ENCODE data around the gene FKBP1A.

The FKBP1A gene

DNA sequence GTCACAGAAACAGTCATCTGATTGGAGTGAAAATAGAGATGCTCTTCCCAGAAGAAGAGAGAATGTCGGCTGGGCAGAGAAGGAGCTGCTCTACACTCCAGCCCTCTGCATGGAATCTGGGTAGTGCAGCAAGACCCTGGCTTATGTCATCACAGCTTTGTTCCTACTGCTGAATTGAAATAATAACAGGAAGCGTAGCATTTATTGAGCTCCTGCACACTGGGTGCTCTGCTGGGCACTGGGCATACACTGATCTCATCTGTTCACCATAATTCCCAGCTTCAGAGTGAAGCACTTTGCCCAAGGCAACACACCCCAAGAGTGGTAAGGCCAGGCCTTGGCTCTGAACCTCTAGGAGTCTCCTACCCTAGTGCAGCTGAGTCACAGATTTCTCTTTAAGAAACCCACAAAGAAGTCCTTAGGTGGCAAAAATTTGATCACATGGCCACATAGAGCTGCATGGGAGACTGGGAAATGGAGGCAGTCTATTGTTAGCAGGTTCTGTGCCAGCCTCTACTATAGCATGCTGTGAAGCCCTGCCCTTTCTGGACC is 60.0 kb downstream of the FKBP1A start:
- no peak for DNase-seq (ENCODE audit: low spot score)

DNA sequence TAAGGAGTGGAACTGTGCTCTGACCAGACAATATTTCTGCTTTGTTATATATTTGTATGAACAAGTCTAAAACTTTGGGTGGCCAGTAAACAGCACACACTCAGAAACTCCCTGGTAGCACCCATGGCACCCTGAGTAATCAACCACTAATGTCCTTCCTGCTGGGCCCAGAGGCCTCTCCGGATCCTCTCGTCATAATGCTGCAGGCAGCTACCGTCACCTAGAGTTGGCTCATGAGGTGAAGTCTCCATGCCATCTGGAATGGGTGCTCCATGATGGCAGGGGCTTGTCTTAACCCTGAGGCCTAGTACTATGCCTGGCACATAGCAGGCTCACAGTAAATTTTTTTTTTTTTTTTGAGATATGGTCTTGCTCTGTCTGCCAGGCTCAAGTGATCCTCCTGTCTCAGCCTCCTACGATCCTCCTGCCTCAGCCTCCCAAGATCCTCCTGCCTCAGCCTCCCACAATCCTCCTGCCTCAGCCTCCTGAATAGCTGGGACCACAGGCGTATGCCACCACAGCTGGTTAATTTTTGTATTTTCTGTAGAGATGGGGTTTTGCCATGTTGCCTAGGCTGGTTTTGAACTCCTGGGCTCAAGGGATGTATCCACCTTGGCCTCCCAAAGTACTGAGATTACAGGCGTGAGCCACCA is 60.9 kb downstream of the FKBP1A start:
- no peak for DNase-seq (ENCODE audit: low spot score)

DNA sequence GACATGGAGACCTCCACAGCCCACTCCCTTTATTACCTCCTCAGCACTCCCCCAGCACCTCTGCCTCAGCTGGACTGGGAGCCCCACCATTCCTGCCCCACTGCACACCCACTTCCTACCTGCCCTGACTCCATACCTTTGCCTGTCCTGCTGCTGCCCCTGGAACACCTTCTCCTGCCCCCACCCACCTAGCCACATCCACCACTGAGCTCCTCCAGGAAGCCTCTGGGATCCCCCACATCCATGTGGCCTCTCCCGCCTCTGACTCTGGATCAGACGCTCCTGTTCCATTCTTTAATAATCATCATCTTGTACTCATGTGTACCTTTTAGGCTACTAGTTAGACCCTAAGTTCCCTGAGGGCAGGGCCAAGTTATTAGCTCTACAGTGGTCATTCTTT is 61.8 kb downstream of the FKBP1A start:
- DNase-seq (ENCODE audit: low spot score), result no peak

DNA sequence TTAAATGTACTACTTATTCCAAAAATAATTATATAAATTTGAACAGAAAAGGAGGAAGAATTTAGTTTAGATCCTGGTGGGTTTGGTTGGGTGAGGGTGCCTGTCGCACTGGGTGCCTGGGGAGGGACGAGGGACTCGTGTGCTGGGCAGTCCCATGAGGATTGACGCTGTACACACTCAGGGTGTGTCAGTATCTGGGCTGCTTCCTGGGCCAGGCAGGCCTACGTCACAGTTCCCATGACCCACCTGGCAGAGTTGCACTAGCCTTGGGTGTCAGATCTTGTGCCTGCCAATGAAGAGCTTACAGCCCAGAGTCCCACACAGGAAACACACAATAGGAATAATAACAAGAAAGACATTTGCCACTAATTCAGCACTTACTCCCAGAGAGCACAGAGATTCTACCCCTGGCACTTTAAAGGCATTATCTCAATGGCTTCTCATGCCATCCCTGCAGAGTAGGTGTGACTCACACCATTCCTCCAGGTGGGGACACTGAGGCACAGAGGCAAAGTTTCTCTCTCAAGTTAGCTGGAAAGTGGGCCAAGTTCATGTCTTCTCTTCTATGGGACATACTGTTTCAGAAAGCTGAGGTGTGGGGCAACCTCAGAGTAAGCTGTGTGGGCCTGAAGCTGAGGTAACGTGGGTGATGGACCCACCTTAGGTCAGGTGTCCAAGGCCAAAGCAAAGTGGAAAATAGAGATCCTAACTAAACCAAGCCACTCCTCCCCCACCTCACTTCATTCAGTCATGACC is 62.6 kb downstream of the FKBP1A start:
- peak; percentile 25 for DNase-seq (ENCODE audit: low spot score)

DNA sequence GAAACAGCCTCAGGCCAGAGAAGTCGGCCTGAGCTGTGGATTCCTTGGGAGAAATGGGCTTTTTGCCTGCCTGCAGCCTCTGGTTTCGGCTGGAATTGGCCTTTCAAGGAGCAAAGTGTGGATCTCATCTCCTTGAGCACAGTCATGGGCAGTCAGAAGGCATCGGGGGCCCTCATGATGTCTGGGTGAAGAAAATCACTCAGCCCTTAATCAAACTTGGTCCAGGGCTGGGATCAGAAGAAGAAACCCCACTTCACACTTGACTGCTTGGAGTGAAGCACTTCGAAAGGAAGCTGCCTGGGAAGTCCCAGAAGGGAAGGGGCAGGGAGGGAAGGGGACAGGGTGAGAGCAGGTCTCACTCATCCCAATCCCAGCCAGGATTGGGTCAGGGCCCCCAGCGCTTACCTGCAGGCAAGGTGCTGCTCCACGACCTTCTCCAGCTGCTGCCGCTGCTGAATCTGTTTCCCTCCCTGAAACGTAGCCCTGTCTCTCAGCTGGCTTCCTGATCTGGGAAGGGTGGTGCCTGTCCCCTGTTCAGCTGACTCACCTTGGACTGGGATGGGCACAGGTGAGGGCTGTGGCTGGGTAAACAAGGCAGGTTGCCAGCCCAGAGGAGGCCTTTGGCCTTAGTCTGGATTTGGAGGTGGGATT is 64.0 kb downstream of the FKBP1A start, which contains the start of gene SDCBP2:
Gene SDCBP2 (minus strand): TSS at position 460 of the 651 bp plus-strand sequence. CDS start 8,723 bp downstream, outside the sequence.
- no peak for DNase-seq (ENCODE audit: low spot score)

DNA sequence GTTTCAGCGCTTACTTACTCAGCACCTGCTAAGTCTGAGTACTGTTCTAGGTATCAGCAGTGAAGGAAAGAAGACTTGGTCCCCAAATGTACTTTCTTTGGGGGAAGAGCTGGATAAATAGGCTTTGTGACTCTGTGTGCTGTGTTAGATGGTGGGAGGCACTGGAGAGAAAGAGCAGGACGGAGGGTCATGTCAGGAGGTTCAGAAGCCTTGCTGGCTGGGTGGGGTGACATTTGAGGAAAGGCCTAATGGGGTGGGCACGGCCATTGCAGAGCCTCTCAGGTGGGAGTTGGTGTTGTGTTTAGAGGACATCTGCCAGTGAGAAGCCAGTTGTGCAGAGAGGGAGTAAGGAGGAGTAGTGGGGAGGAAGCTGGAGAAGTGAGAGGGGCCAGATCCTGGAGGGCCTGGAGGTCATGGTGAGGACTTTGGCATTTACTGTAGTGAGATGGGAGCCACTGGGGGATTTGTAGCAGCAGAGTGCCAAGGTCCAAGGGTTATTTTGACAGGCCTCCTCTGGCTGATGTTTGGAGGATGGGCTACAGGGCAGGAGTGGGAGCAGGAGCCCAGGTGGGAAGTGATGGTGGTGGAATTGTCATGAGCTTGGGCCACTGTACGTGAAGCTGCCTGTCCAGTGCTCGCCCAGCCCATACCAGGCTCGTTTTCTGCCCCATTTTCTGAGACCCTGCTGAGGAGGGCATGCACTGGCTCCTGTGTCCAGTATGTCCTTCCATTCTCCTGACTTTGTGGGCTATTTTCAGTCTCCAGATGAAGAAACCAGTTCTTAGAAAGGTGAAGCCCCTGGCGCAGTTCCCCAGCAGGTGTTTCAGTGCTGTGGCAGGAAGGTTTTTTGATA is 64.8 kb downstream of the FKBP1A start:
- no peak for DNase-seq (ENCODE audit: low spot score)

DNA sequence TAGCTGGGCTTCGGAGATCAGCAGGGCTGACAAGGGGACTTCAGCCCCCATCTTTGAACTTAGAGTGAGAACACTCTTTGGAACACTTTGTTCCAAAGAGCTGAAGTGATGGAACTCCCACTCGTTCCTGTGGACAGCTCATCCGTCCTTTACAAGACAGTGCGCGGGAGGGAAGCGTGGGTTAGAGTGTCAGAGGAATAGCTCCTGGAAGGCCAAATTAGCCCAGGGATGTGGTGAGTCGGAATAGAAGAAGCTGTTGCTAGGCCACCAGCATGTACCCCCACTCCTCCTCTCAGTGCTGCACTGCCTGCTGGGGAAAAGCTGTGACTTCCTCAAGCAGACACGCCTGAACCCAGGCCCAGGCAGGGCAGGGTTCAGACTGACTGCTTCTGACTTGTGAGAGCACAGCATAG is 65.6 kb downstream of the FKBP1A start:
- no peak for DNase-seq (ENCODE audit: low spot score)

DNA sequence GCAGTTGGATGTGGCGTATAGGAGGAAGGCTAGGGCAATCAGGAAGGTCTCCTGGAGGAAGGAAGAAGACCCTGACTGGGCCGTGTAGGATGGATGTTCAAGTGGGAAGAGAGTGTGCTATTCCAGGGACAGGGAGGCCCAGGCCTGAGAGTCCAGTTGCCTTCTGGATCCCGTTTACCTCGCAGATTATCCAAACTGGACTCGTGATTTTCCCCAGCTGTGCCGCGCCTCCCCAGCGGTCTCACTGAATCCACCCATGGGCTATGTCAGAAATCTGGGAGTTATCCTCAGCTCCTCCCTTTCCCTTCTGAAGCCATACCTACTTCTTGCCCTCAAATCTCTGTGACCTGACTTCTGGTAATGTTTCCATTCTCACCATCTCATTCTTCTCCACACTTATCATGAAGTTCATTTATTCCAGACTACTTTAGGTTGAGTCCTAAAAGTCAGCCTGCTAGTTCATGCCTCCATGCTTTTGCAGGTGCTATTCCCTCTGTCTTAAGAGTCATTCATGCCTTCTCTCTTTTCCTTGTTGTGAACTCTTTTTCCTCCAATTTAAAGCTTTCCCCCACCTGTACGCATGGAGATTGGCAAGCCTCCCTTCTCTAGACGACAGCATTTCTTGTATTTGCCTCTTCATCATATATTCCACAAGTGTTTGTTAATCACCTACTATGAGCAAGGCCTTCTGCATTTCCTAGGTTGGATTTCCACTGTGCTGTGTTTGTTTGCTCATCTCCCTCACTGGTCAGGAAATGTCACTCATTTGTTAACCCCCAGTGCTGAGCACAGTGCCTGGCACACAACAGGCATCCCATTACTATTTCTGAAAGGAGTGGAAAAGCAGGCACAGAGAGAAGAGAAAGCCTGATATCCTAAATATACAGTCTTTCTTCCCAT is 66.6 kb downstream of the FKBP1A start:
- no peak for DNase-seq (ENCODE audit: low spot score)

DNA sequence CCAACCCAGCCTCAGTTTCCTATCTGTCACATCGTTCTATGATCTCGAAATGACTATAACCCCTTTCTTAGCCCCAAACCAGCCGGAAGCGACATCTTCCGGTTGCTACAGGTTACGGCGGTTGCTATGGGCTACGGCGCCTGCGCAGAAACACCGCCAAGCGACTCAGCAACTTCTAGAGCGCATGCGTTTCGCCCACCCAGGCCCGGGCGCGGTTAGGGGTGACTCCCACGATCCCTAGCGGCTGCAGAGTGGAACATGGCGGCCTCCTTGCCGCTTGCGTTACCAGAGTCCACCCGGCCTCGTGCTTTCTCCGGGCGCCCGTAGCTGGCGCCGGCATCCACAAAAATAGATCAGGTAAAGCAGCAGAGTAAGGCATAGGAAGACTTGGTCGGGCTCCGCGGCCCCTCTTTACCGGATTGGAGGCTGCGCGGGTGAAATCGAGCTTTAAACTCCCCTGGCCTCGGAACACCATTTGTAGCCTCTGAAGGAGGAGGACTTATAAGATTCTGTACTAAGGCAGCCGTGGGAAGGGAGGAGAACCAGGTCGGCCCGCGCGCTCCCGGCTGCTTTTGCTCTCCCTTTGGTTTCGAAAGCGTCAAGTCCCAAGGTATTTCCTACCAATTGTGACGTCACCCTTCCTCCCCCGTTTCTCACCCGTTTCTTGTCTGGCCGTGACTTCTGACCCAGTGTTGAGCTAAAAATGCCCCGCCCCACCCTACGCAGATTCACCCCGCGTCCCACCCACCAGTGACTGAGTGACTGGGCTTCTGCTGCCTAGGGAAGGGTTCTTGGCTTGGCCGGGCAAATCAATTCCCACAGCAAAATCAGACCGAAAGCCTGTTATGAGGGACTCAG is 67.5 kb downstream of the FKBP1A start:
- peak; percentile 99 for DNase-seq (ENCODE audit: low spot score)

DNA sequence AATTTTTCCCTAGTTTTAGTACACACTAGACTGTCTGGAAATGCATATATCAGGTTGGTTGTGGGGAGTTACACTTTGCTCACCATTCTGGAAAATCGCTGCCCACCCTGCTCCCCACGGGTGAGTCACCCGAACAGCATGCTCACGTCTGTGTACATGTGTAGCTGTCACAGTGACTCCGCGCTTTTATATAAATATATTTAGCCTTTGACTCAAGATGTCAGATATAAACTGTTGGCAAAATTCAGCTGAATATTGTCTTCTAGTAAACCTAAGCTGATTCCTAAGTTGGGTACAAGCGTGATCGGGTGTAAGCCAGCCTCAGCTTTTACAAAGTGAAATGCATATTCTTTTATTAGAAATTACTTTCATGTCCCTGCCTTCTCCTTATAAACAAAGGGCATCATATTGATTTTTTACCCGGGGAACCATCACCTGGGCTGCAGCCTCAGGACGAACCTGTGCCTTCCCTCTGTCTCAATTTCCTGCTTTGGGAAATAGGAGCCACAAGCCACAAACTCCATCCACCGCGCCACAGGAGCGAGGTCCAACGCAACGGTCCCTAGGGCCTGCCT is 68.2 kb downstream of the FKBP1A start:
- DNase-seq (ENCODE audit: low spot score), result peak; percentile 55

DNA sequence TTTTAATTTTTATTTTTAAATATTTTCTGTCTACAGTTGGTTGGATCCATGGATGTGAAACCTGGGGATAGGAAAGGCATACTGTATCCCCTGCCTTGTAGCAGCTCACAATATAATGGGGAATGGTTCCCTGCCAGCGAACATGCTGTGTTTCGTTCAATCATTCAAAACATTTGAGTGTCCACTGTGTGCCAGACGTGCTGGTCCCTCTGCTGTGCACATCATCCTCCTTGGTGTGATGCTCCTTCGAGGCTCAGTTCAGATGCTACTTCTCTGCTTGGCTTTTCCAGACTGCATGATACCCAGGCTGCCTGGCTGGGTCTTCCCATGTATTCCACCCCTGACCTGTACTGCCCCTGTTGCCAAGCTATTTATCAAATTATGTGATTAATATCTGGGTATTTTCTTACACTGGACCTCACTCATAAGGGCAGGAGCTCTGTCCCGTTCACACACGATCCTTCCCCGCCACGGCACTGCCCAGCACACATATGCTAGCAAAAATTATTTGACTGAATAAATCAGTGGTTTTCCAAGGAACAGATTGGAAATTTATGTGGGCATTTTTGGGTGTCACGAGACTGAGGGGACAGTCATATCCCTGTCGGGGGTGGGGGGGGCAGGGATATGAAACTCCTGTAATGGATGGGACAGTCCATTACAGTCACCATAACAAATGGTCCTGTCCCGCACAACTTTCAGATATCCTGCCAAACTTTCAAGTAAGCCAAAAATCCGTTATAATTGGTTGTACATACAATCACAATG is 68.8 kb downstream of the FKBP1A start:
- DNase-seq (ENCODE audit: low spot score), result no peak

DNA sequence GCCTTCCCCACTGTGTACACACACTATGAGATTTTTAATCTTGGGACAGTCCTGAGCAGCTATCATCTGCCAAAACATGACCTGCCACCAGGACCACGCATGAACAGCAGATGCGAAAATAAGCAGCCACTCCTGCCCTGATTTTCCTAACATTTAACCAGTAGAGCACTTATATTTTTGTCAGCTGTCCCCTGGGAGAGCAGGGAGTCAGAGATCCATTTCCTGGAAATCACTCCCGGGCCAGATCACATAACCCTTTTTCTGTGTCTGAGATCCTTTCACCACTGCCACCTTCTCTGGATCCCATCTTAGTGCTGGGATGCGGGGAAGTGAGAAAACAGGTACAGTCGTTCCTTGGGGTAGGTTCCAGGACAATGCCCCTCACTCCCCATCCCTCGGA is 69.6 kb downstream of the FKBP1A start:
- no peak for DNase-seq (ENCODE audit: low spot score)

DNA sequence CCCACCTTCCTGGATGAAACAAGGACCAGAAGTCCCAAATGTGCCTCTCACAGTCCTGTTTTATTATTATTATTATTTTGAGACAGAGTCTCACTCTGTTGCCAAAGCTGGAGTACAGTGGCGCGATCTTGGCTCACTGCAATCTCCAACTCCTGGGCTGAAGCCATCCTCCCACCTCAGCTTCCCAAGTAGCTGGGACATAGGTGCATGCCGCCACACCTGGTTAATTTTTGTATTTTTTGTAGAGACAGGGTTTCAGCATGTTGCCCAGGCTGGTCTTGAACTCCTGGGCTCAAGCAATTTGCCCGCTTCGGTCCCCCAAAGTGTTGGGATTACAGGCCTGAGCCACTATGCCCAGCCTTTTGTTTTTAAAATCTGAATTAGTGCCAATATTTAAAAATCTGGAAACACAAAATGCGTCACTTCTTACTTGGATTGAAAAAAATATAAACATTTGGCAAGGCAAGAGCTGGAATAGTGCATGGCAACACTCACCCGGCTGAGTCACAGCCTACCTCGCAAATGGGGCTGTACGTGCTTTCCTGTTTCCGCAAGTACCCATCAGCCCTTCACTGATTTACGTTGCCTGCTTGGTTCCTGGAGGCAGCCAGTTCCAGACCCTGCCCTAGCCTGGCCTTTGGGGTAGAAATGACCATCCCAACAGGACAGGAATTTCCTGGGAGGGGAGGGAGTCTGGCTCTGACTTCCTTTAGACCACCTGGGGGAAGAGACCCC is 70.2 kb downstream of the FKBP1A start:
- DNase-seq (ENCODE audit: low spot score), result no peak

DNA sequence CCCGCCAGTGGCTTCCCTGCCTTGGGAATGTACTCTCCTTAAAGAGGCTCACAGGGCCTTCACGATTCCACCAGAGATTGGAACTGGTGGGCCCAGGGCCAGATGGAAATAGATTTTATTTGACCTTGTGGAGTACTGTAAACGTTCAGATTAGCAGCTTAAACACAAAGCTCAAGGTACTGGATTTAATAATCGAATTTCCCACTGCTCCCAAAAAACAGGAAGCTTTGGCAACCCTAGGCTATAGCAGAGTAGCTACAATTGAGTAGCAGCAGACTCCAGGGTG is 71.3 kb downstream of the FKBP1A start:
- DNase-seq (ENCODE audit: low spot score), result no peak

DNA sequence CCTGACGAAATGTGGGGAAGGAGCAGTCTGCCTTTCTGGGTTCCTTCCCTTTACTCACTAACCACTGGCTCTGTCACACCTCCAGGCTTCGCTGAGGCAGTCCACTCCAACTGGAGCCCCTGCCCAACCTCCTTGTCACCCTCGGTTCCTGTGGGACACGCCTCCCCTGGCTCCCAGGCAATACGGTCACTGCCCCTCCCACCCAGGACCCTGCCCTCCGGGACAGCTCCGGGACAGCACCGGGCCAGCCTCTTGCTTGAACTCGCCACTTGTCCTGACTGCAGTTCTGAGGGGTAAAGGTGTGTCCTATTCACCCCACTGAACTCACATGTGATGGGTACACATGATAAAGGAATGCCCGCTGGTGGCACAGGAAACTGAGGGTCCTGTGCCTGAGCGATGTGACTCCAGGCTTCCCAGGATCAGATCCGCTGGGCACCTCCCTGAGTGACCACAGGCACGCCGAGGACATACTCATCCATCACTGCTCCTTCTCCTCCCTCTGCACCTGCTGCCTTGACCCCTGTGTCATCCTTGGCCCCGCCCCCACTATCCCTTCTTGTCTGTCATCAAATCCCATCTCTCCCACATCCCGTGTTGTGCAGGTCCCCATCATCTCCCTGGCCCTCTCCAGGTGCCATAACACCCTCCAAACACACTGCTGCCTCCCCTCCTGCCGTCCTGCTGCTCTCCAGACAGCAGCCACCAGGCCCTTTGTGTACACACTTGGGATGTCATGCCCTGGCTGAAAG is 71.8 kb downstream of the FKBP1A start:
- DNase-seq (ENCODE audit: low spot score), result no peak

DNA sequence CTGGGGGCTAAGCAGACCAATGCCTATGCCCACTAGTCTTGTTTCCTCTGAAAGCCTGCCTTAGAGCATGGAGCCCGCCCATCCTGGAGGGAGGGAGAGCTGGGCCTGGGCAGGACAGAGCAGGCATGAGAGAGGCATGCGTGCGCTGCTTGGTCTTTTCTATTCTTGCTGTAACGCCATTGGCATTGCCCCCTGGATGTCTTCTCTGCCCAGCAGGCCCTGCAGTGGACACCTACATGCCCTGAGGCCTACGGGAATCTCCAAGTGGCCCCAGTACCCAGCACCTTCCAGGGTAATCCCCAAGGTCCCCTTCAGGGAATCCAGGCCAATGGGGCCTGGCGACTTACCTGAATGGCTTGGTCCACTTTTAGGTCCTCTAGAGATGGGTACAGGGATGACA is 72.8 kb downstream of the FKBP1A start:
- no peak for DNase-seq (ENCODE audit: low spot score)

DNA sequence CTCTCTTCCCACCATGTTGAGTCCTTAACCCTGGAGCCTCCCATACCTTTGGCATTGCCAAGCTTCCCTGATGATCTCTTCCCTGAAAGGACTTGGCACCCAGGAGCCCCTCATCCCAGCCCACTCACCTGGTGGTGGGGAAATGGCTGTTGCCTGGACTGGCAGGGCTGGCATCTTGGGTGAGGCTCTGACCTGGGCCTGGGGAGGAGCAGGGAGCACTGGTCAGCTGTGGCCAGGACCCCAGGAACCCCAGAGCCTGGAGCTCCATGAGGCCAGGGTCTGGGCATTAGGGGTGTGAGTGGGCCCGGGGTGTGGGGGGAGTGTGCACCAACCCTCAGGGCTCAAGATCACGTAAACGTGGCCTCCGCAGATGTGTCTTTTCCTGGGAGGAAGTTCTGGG is 73.4 kb downstream of the FKBP1A start:
- DNase-seq (ENCODE audit: low spot score), result no peak

DNA sequence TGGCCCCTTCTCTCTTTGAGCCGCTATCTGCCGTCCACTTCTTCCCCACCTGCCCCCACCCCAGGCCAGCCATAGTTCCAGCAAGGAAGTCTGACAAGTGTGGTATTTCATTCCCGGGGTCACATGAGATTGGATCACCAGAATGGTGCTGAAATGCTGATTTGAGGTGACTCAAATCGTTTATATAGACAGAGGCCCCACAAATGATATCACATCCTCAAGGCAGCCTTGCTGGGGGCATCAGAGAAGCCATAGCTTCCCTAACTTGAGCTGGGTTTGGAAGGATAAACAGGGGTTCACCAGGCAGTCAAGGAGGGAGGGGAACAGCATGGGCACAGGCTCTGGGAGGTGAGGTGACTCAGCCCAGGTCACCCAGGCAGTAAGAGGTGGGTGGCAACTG is 73.8 kb downstream of the FKBP1A start:
- no peak for DNase-seq (ENCODE audit: low spot score)

Measured in CD4-positive, alpha-beta T cell treated with Interleukin-2 at 100 ng/mL for 4 hours (primary cell).